Trophoblast cell (in vitro differentiated cells and primary cell): ENCODE measurements around the gene MPP3.

Experiments used
- DNase-seq, 2 donors: peaks; one replicate each; pipeline ENCODE4 v3.0.0-alpha.2; 2016
- H2AFZ ChIP-seq: 2 replicates; pipeline ENCODE4 v1.6.1; 2013; ENCODE audit warnings: low read length, moderate library complexity, mild to moderate bottlenecking; ENCODE audit not compliant: insufficient read depth, poor library complexity
- H2AK5ac ChIP-seq: 2 replicates; pipeline ENCODE4 v1.6.1; 2013; ENCODE audit warnings: mild to moderate bottlenecking, low read length
- H2BK120ac ChIP-seq: 2 replicates; pipeline ENCODE4 v1.6.1; 2013; ENCODE audit warnings: low read length, mild to moderate bottlenecking, moderate library complexity; ENCODE audit not compliant: insufficient read depth, poor library complexity
- H2BK12ac ChIP-seq: 2 replicates; pipeline ENCODE4 v1.6.1; 2013; ENCODE audit warnings: mild to moderate bottlenecking, low read length, moderate library complexity
- H2BK5ac ChIP-seq: 2 replicates; pipeline ENCODE4 v1.6.1; 2013; ENCODE audit warnings: low read length, low read depth, moderate library complexity, mild to moderate bottlenecking; ENCODE audit not compliant: poor library complexity
- H3K14ac ChIP-seq: 2 replicates; pipeline ENCODE4 v1.6.1; 2013; ENCODE audit warnings: mild to moderate bottlenecking, low read length
- H3K18ac ChIP-seq: 2 replicates; pipeline ENCODE4 v1.6.1; 2013; ENCODE audit warnings: mild to moderate bottlenecking, low read length
- H3K23ac ChIP-seq: 2 replicates; pipeline ENCODE4 v1.6.1; 2013; ENCODE audit warnings: low read length
- H3K27ac ChIP-seq: 2 replicates; pipeline ENCODE4 v1.5.1; 2013; ENCODE audit warnings: low read depth, mild to moderate bottlenecking, inconsistent platforms, low read length, moderate library complexity
- H3K27me3 ChIP-seq: 2 replicates; pipeline ENCODE4 v1.6.1; 2013; ENCODE audit warnings: inconsistent platforms, mild to moderate bottlenecking, low read length, moderate library complexity; ENCODE audit not compliant: insufficient read depth
- H3K36me3 ChIP-seq, 2 experiments: 1 replicate in 1 of 2; 2 replicates in 1 of 2; pipeline ENCODE4 v1.6.1; 2013; ENCODE audit warnings: low read length in 2 of 2, mild to moderate bottlenecking in 2 of 2, moderate library complexity in 1 of 2; ENCODE audit not compliant: insufficient read depth in 2 of 2, control insufficient read depth in 1 of 2
- H3K4ac ChIP-seq: 2 replicates; pipeline ENCODE4 v1.6.1; 2013; ENCODE audit warnings: low read depth, mild to moderate bottlenecking, low read length, moderate library complexity
- H3K4me1 ChIP-seq, 2 experiments: 1 replicate in 1 of 2; 2 replicates in 1 of 2; pipeline ENCODE4 v1.6.1; 2013; ENCODE audit warnings: low read length in 2 of 2, mild to moderate bottlenecking in 2 of 2, moderate library complexity in 1 of 2; ENCODE audit not compliant: insufficient read depth in 2 of 2, control insufficient read depth in 1 of 2
- H3K4me2 ChIP-seq: 2 replicates; pipeline ENCODE4 v1.6.1; 2013; ENCODE audit warnings: inconsistent platforms, mild to moderate bottlenecking, low read length, moderate library complexity
- H3K4me3 ChIP-seq: 2 replicates; pipeline ENCODE4 v1.5.1; 2013; ENCODE audit warnings: mild to moderate bottlenecking, low read depth, low read length, inconsistent platforms
- H3K79me1 ChIP-seq: one replicate; pipeline ENCODE4 v1.6.1; 2013; ENCODE audit warnings: low read length
- H3K79me2 ChIP-seq: 2 replicates; pipeline ENCODE4 v1.6.1; 2013; ENCODE audit warnings: low read length, mild to moderate bottlenecking; ENCODE audit not compliant: control insufficient read depth, insufficient read depth, poor library complexity
- H3K9ac ChIP-seq: 2 replicates; pipeline ENCODE4 v1.6.1; 2013; ENCODE audit warnings: mild to moderate bottlenecking, low read length
- H3K9me3 ChIP-seq: 2 replicates; pipeline ENCODE4 v1.6.1; 2013; ENCODE audit warnings: low read depth, mild to moderate bottlenecking, control low read depth, inconsistent platforms, low read length; ENCODE audit not compliant: insufficient read depth
- H4K12ac ChIP-seq: 2 replicates; pipeline ENCODE4 v1.6.1; 2013; ENCODE audit warnings: low read depth, mild to moderate bottlenecking, low read length, moderate library complexity
- H4K8ac ChIP-seq: 2 replicates; pipeline ENCODE4 v1.6.1; 2013; ENCODE audit warnings: low read depth, mild to moderate bottlenecking, low read length, moderate library complexity
- H4K91ac ChIP-seq: one replicate; pipeline ENCODE4 v1.6.1; 2013; ENCODE audit warnings: low read depth, mild to moderate bottlenecking, low read length, moderate library complexity
- WGBS: extraction: QIAGEN DNeasy Blood & Tissue Kit; methylation state at CpG from one replicate; pipeline ENCODE4 v1.1.7; 2013; ENCODE audit warnings: missing lambda C conversion rate; ENCODE audit not compliant: insufficient read length, insufficient coverage; ENCODE audit errors: extremely low coverage; 5-methylcytosine and 5-hydroxymethylcytosine counted together

Gene MPP3

DNA sequence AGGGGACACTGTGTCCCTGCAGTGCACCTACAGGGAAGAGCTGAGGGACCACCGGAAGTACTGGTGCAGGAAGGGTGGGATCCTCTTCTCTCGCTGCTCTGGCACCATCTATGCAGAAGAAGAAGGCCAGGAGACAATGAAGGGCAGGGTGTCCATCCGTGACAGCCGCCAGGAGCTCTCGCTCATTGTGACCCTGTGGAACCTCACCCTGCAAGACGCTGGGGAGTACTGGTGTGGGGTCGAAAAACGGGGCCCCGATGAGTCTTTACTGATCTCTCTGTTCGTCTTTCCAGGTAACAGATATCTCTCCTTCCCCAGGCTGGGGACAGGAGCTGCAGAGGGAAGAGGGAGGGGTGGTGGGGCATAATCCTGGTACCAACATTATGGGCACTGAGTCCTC is 15.7 kb upstream of the MPP3 start:
- Histone ChIP-seq H2AK5ac (no peak overlapping the region), H3K9ac (no peak overlapping the region), H2AFZ (no peak overlapping the region), H3K23ac (no peak overlapping the region), H2BK120ac (no peak overlapping the region), H3K79me1 (no peaks in the 10 kb centered on the region), H3K27ac (no peak overlapping the region), H4K12ac (no peak overlapping the region), H3K9me3 (no peaks in the 10 kb centered on the region), H3K27me3 (no peaks in the 10 kb centered on the region), H3K4me1 (no peaks in the 10 kb centered on the region), H3K4me2 (no peak overlapping the region), H2BK5ac (no peak overlapping the region), H4K91ac (no peak overlapping the region), H3K4ac (no peak overlapping the region), H2BK12ac (no peak overlapping the region), H3K79me2 (no peaks in the 10 kb centered on the region), H3K36me3 (no peaks in the 10 kb centered on the region), H3K18ac (no peak overlapping the region), H3K4me3 (no peak overlapping the region), H3K14ac (no peak overlapping the region), H4K8ac (no peak overlapping the region)
- no CpG with 5 or more reads among the region's 10 CpGs for WGBS
- DNase-seq, result no peak

DNA sequence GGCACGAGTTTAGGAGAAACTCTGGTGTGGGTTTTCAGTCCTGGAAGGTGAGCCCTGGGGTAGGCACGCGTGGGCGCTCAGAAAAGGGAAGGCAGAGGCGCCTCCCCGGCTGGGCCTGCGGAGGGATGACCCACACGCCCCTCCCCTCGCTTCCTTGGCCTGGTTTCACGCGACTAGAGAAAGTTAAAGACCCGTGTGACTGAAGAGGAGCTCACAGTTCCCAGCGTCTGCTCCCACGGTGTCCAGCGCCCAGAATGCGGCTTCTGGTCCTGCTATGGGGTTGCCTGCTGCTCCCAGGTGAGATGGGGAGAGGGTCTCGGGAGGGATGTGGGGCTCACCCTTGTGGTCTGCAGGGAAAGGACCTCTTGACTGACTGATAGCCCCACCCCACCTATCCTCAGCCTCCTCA is 14.0 kb upstream of the MPP3 start, which contains the start of gene CD300LG:
Gene CD300LG (plus strand): TSS at position 214 of the 409 bp plus-strand sequence. CDS start 41 bp downstream, at position 255.
- Histone ChIP-seq H3K14ac (no peak within 1 kb of the TSS), H3K4ac (no peak within 1 kb of the TSS), H2AFZ (peak within 1 kb of the TSS; percentile 52), H2BK5ac (no peak within 1 kb of the TSS), H3K4me2 (no peak within 1 kb of the TSS), H3K79me1 (no peaks in the 10 kb centered on the region), H3K18ac (no peak within 1 kb of the TSS), H4K91ac (no peak within 1 kb of the TSS), H2BK12ac (peak within 1 kb of the TSS; percentile 17), H3K36me3 (no peaks in the 10 kb centered on the region), H3K27ac (no peak within 1 kb of the TSS), H3K27me3 (no peaks in the 10 kb centered on the region), H3K9me3 (no peaks in the 10 kb centered on the region), H3K4me1 (no peaks in the 10 kb centered on the region), H2BK120ac (no peak within 1 kb of the TSS), H3K9ac (no peak within 1 kb of the TSS), H3K4me3 (no peak within 1 kb of the TSS), H3K23ac (no peak within 1 kb of the TSS), H4K12ac (no peak within 1 kb of the TSS), H4K8ac (no peak within 1 kb of the TSS), H2AK5ac (no peak within 1 kb of the TSS), H3K79me2 (no peaks in the 10 kb centered on the region)
- no peak for DNase-seq
- WGBS, result no CpG with 5 or more reads among the region's 17 CpGs

DNA sequence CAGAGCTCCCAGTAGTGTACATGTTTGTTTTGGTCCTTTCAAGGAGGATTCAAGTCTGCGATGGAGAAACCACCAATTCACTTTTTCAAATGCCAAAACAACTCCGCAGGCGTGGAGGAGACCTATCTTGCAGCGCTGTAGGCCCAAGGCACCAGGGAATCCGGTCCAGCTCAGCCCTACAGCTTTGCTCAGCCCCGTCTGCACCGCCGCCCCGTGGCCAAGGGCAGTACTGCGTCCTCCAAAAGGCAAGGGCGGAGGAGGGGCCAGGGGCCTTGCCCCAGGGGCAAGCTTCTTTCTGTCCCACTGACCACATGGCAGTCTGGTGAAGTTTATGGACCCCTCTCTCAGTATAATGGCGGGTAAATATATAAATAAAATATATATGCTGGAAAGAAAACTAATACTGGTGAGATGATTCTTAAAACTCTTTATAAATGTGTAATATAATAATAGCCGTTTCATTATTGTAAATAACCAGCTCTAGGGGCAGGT is 13.3 kb upstream of the MPP3 start:
- peak; percentile 67 to 91 for DNase-seq
- WGBS, result no CpG with 5 or more reads among the region's 13 CpGs
- no peak overlapping the region for H2BK5ac ChIP-seq

DNA sequence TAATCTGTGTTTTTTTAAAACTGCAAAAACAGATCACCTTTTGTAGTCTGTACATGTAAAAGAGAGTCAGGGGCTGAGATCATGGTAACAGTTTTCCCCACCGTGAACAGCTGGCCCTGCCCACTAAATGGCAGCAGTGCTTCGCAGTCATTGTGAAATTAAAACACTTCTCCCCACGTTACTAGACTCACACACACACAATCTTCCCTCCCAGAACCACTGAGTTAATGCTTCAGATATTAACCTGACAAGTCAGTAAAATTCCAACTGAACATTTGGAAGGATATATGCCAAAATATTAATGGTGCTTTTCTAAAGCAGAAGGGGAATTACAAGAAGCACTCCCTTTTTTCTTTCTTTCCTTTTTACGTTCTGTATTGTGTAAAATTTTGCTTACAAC is 12.8 kb upstream of the MPP3 start:
- Histone ChIP-seq H3K79me1 (no peaks in the 10 kb centered on the region), H3K4ac (no peak overlapping the region), H3K9ac (no peak overlapping the region), H3K27me3 (no peaks in the 10 kb centered on the region), H3K14ac (no peak overlapping the region), H4K8ac (no peak overlapping the region), H2AFZ (no peak overlapping the region), H3K27ac (no peak overlapping the region), H2AK5ac (no peak overlapping the region), H2BK5ac (no peak overlapping the region), H3K9me3 (no peaks in the 10 kb centered on the region), H3K4me3 (no peak overlapping the region), H4K12ac (no peak overlapping the region), H2BK12ac (no peak overlapping the region), H3K18ac (no peak overlapping the region), H3K36me3 (no peaks in the 10 kb centered on the region), H4K91ac (no peak overlapping the region), H3K4me1 (no peaks in the 10 kb centered on the region), H3K23ac (no peak overlapping the region), H2BK120ac (no peak overlapping the region), H3K4me2 (no peak overlapping the region), H3K79me2 (no peaks in the 10 kb centered on the region)
- no peak for DNase-seq
- no CpG with 5 or more reads among the region's 4 CpGs for WGBS

More for the DNA sequence above, 13.3 kb upstream of the MPP3 start:
- no peaks in the 10 kb centered on the region for H3K36me3 ChIP-seq
- H2AFZ ChIP-seq, result no peak overlapping the region
- no peak overlapping the region for H4K91ac ChIP-seq
- H3K9me3 ChIP-seq, result no peaks in the 10 kb centered on the region
- H3K79me1 ChIP-seq, result no peaks in the 10 kb centered on the region
- no peak overlapping the region for H4K12ac ChIP-seq
- H3K14ac ChIP-seq, result no peak overlapping the region
- no peak overlapping the region for H3K9ac ChIP-seq
- no peak overlapping the region for H2BK12ac ChIP-seq
- no peak overlapping the region for H3K4me2 ChIP-seq
- no peaks in the 10 kb centered on the region for H3K4me1 ChIP-seq
- H3K18ac ChIP-seq, result no peak overlapping the region
- H3K23ac ChIP-seq, result no peak overlapping the region
- no peak overlapping the region for H3K4ac ChIP-seq
- no peak overlapping the region for H3K27ac ChIP-seq
- no peak overlapping the region for H3K4me3 ChIP-seq
- no peak overlapping the region for H2AK5ac ChIP-seq
- H2BK120ac ChIP-seq, result no peak overlapping the region
- no peak overlapping the region for H4K8ac ChIP-seq
- no peaks in the 10 kb centered on the region for H3K79me2 ChIP-seq
- no peaks in the 10 kb centered on the region for H3K27me3 ChIP-seq
